GM18858 (cell line): Measurements from ENCODE around the gene PRR33.
"Not testable (repeated sequence)": the region's sequence is repeated elsewhere in the genome, so short reads cannot be mapped to it uniquely, and the experiment has no call there.

ENCODE experiments used
- ATAC-seq: cut with Tn5 transposase; IDR thresholded peaks from one replicate; pipeline ENCODE4 v1.9.1; 2021; ENCODE audit not compliant: unreplicated experiment

PRR33 gene

DNA sequence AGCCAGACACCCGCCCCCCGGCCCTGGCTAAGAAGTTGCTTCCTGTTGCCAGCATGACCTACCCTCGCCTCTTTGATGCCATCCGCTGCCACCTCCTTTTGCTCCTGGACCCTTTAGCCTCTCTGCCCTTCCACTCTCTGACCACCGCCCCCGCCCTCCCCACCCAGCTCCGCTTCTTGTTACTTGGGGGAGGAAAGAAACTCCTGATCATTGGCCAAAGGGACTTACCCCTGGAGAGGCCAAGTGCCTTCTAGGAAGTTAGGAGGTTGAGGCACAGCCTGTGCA, at the start of gene PRR33:
Gene PRR33 (minus strand): TSS at position 65 of the 285 bp plus-strand sequence. CDS start 1,311 bp downstream, outside the sequence.
- ATAC-seq = no peak

DNA sequence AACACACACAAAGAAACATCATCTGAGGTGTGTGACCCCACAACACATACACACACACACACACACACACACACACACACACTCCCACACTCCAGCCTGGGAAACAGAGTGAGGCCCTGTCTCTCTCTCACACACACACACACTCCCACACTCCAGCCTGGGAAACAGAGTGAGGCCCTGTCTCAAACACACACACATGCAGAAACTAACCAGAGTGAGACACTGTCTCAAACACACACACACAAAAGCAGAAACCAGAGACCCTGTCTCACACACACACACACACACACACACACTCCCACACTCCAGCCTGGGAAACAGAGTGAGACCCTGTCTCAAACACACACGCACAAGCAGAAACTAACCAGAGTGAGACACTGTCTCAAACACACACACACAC, 48.1 kb upstream of the PRR33 start:
- ATAC-seq = not testable (repeated sequence)

DNA sequence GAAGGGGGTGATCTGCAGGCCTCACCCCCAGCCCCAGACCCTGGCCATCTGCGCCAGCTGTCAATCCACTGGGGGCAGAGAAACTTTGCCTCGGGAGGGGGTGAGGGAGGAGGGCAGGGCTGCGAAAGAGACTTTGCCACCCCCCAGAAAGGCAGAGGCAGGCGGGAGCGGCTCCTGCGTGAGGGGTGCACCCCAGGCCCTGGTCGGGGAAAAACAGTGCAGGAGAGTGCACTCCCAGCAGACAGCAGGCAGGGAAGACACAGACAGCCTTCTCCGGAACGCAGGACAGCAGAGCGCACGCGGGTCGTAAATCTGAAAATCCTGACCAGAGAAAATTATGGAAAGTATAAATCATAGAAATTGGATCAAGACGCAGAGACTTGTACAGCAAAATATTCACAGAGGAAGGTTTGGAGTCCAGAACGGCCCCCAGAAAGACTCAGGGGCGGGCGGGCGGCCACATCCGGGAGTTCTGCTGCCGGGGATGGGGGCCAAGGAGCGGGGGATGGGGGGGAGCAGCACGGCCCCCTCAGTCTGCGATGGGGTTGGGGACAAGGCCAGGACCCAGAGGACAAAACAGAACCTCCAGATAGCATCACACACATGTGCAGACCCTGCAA, 47.4 kb upstream of the PRR33 start:
- ATAC-seq = no peak

DNA sequence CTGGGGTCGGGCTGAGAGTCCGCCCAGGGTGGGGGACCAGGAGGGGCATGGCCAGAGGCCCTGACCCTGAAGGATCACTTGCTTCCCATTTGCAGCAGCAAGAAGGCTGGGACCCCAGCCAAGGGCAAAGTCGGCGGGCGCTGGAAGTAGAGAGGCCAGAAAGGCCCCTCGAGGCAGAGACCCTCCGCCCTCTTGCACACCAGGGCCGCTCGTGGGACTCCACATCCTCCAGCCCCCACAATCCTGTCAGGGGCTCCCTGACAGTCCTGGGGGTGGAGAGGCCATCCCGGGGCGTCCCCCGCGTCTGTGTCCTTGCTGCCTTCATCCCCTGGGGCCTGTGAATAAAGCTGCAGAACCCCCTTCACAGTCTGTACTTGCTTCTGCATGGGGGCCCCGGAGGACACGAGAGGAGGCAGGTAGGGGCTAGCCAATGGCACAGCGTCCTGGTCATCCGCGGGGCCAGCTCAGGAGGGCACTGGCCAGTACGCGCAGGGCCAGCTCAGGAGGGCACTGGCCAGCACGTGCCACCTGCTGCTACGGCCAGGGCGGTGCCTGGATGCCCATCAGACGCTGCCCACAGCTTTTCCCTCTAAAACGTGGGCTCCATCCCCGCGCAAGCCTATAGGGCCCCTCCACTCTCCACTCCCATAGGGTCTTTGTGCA, 46.8 kb upstream of the PRR33 start:
- no peak for ATAC-seq

DNA sequence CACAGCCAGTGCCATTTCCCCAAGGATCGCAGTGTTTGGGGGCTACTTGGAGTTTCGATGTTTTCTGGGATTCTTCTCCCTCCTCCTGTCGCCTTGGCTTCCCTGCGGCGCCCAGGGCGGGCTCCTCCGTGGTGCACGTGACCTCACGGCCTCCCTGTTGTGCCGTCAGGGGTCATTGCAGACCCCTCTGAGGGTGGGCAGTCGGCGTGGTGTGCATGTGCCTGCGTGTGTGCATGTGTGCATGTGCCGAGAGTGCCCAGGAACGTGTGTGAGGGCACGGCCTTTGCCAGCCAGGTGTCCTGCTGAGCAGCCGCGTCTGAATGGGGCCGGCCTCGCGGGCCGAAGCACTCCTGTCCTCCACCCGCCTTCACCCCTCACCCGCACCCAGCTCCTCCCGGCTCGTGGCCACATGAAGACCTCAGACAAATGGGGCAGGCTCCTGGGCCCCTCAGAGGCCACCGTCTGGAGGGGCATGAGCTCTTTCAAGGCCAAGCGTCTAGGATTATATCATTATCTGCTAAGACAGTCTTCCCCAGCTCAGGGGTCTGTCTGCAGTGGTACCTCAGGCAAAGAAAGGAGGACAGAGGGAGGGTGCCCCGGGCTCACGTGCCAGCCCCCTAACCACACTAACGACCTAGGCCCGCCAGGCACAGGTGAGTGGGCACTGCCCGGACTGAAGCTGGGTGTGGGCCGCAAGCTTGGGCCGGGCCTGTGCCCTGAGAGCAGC, 46.1 kb upstream of the PRR33 start:
- no peak for ATAC-seq

DNA sequence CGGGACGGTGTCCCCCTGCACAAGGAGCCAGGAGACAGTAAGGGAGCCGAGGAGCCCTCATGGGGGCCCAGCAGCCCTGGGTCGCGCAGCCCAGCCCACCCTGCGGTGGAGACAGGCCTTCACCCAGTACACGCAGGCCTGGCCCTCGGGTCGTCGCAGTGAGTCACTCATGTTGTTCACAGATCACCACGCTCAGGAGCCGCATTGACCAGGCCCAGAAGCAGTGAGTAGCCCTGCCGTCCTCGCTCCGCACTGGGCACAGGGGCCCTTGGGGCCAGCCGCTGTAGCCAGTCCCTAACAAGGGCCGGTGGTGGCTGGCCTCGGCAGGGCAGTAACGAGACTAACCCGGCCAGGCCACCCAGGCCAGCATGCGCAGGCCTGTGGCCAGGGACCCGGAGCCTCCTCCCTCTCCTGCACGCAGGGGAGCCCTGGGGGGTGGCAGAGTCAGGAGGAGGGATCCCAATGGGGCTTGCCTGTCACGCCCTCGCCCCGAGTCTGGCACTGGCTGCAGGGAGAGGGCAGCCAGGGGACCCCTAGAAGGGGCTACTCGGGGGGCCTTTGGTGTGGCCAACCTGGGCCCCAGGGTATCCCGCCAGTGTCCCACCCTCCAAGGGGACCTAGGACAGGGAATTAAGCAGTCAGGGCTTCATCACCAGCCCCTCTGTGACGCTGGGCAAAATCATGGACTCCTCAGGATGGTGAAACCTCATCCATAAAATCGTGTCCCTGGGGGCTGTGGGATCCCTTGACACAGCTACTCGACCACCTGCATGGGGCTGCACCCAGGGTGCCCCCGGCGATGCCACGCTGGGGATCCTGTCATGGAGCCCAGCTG, 45.3 kb upstream of the PRR33 start:
- ATAC-seq = no peak

DNA sequence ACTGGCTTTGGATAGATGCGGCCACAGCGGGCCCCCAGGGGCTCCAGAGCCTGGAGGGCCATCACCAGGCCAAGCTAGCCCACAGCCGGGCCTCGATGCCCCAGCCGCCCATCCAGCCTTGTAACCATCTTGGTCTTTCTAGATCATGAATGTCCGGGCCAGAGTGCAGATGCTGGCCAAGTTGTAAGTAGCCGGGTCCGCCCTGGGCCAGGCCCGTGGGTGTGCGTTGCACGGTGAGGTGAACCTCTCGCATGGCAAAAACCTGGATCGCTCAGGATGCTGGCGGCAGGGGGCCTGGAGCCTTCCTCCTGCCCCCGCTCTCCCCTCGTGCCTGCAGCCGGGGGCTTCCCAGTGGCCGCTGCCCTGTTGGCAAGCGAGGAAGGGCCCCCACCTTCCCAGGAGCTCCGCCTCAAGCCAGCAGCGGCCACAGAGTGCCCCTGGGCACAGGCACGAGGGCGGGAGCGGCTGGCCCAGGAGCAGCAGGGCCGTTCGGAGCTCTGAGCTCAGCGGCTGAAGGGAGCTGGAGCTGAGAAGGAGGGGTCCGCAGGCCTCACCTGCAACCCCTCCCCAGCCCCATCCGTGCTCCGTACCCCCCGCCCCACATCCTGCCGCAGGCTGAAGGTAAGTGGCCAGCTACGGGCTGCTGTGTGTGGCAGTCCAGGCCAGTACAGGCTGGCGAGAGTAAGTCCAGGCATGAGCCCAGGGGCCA, 44.5 kb upstream of the PRR33 start:
- ATAC-seq = no peak

DNA sequence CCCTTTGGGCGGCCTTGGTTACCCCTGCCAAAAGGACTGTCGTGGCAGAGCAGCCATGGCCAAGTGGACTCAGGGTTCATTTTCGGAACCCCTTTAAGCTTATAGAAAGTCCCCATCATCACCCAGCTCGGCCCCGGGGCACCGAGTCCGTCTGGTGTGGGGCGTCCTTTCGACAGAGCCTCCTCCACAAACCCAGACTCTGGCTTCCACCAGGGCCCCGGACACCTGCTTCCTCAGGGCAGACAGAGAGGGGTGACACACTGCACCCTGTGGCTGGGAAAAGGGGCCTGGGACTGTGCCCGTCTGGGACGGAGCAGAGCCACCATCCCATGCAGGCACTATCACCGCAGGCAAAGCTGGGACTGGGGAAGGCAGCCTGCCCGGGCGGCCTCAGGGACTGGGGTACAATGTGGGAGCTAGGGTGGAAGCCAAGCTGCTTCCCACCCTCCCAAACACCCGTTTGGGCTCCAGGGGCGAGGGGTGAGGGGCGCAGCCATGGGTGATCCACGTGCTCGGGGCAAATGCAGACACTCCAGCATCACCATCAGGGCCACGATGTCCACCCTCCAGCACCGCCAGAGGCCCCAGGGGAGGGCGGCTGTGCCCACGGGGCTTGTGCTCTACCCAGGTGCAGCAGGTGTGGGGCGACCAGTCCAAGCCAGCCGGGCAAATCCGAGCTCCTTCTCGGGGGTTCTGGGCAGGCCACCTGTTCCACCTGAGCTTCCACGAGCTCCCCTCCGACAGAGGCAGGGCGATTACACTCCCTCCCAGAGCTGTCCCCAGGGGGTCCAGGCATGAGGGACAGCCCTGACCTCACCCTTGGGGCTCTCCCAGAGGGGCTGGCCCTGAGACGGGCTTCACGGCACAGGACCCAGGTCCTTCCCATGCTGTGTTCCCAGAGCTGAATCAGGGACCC, 43.7 kb upstream of the PRR33 start:
- no peak for ATAC-seq

DNA sequence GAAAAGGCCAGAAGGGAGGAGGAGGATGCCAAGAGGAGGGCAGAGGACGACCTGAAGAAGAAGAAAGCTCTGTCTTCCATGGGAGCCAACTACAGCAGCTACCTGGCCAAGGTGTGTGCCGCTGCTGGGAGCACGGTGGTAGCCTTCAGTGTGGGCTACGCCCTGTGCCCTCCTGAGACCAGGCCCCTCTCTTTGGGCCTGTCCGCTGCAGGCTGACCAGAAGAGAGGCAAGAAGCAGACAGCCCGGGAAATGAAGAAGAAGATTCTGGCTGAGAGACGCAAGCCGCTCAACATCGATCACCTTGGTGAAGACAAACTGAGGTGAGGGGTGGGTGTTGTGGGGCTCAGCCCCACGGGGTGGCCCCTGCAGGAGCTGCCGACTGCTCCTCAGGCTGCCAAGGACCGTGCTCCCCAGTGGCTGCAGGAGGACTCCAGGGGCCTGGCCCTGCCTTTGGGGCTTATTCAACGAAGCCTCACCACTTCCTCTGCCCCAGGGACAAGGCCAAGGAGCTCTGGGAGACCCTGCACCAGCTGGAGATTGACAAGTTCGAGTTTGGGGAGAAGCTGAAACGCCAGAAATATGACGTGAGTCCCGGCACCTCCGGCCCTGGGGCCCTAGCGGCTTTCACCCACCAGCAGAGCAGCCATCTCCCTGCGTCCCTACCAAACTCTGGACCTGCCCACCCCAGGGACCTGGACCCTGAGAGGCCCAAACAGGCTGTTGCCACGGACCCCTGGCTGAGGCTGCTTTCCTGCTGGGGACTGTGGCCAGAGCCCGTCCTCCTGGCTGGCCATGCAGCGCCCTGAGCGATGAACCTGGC, 42.9 kb upstream of the PRR33 start:
- no peak for ATAC-seq

DNA sequence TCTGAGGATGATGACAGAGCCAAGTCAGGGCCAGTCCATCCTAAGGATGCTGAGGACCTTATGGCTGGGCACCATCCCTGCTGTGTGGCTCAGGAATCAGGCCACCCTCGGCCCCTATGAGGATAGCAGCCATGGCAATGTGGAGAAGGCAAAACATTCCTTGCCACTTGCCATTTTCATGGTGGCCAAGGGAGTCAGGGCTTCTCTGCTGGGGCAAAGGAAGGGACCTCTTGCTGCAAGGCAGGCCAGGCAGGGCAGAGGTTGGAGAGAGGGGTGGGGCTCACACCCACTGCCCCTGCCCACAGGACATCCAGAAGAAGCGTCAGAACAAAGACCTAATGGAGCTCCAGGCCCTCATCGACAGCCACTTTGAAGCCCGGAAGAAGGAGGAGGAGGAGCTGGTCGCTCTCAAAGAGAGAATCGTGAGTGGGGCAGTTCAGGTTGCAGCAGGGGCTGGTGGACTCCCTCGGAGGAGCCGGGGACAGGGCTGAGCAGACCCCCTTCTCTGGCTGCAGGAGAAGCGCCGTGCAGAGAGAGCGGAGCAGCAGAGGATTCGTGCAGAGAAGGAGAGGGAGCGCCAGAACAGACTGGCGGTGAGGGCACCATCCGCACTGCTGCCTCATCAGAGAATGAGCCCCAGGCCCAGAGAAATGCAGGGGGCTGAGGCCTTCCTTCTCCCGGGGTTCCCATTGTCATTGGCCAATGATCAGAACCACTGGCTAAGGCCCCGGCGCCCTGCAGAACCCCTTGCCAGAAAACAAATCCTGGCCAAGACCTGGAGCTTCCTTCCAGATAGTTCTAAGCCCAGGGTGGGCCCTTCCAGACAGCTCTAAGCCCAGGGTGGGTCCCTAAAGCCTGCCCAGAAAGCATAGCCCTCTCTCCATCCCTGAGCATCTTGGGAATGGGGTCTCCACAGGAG, 42.0 kb upstream of the PRR33 start:
- ATAC-seq = no peak

DNA sequence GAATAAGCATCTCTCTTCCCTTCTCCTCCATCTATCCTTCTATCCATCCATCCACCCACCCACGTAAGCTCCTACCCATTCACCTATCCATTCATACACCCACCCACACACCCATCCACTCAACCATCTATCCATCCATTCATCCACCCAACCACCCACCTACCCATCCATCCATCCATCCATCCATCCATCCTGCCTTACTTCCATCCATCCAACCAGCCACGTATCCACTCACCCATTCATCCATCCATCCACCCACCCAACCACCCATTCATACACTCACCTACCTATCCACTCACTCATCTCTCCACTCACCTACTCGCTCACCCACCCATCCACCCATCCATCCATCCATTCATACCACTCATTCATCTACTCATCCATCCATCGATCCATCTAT, 41.0 kb upstream of the PRR33 start:
- ATAC-seq = no peak

DNA sequence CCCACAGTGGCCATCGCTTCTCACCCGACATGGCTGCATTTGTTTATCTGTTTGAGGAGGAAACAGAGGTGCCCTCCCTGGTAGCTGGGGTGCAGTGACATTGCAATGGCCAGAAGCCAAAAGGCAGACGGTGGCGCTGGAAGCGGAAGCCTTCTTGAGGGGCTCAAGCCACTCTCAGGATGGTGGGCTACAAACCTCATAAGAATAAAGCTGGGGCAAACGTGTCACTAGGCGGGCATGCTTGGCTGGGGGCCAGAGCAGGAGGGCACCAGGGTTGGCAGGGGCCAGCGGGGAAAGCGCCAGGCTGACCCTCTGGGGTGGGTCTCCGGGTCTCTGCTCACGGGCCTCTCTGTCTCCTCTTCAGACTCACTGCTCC, 40.4 kb upstream of the PRR33 start:
- no peak for ATAC-seq

DNA sequence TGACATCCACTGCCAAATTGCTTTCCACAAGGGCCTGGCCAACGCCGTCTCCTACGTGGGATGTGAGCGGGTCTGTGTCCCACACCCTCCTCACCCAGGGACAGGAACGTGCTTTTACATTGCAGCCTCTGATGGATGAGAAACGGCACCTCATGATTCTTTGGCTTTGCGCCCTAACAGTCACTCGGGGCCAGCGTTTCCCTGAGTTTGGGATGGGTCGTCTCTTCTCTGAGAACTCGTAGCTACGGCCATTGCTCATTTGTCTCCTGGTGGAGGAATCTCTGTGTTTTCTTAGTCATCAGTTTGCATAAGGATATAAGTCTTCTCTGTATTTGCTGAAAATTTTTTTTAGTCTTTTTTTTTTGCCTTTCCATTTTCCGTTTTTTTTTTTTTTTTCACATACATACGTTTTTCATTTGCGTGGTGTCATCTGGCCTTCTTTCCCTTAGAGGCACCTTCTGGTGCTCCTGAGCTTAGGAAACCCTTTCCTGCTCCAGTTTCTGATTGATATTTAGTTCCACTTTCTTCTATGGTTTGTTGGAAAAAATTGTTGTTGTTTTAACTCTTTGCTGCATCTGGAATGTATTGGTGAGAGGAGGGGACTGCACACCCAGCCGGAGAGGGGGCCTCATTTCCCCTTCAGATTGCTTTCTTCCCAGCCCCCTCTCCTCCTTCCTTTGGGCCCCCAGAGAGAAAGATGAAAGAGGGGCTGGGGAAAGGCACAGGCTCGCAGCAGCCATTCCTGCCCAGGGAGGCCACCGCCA, 39.8 kb upstream of the PRR33 start:
- ATAC-seq = no peak

DNA sequence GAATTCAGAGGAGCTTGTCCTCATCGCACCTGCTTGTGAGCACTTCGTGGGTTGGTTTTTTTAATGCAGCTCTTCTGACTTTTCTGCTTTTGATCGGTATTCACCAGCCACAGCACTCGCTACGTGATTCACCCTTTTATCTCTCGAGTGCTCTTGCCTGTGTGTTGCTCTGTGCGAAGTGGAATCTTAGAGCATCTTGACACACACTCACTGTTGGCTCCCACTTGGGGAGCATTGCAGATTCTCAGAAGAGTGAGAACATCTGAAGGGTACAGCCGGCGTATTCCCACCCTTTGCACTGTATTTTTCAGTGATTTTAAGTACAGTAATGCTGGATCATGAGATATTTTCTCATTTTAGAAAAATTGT, 38.8 kb upstream of the PRR33 start:
- no peak for ATAC-seq

DNA sequence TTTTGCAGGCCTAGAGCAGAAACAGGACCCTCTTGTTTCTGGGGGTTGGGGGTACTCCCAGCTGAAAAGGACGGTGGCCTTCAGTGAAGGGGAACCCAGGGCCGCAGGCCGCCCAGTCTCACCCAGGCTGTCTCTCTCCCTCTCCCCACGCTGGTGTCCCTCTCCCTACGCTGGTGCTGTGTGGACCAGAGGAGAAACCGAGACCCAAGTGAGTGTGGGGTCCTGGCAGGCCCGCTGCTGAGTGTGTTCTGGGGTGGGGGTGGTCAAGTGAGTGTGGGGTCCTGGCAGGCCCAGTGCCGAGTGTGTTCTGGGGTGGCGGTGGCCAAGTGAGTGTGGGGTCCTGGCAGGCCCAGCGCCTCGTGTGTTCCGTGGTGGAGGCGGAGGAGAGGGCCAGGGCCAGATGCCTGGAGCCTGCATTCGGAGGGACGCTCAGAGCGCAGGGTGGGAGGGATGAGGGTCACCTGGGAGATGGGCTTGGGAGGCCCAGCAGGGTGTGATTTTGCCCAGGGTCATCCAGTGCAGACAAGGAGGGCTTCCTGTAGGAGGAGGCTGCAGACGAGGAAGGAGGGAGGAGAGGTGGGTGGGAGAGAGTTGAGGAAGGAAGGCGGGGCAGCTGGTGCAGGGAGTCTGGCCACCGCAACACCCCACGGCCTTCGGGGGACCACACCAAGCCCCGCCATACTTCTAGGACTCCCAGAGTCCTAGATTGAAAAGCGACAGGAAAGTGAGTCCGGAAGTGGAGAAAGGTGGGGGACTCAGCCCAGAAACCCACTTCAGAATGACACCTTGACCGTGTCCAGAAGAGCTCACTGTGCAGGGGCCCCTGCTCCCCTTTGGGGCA, 38.1 kb upstream of the PRR33 start:
- no peak for ATAC-seq

DNA sequence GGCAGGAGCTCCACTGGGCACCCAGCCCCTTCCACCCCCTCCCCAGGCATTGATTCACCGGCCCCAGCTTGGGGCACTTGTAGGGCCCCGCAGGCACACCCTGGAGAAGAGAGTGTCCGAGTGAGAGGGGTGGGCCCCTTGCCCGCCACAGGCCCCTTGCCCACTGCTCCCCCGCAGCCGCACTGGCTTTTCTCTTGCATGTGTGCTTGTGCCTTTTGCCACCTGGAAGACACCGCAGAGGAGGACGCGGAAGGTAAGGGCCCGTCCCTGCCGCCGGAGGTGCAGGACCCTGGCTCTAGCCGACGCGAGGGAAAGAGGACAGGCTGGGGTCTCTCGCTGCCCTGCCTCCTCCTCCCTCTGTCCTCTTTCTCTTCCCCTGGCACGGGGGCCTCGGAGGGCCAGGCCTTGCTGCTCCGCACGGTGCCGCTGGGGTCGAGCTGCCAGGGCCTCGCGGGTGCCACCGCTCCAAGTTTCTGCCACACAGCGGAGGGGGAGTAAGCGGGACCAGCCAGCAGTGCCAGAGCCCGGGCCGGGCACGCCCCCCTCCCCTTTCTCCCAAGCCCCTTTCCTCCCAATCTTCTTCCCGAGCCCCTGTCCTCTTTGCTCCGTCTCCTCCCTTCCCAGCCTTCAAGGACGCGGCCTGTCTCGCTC, 37.3 kb upstream of the PRR33 start:
- ATAC-seq = no peak
